Measurements from ENCODE around the gene MSH2.

MSH2 gene

DNA sequence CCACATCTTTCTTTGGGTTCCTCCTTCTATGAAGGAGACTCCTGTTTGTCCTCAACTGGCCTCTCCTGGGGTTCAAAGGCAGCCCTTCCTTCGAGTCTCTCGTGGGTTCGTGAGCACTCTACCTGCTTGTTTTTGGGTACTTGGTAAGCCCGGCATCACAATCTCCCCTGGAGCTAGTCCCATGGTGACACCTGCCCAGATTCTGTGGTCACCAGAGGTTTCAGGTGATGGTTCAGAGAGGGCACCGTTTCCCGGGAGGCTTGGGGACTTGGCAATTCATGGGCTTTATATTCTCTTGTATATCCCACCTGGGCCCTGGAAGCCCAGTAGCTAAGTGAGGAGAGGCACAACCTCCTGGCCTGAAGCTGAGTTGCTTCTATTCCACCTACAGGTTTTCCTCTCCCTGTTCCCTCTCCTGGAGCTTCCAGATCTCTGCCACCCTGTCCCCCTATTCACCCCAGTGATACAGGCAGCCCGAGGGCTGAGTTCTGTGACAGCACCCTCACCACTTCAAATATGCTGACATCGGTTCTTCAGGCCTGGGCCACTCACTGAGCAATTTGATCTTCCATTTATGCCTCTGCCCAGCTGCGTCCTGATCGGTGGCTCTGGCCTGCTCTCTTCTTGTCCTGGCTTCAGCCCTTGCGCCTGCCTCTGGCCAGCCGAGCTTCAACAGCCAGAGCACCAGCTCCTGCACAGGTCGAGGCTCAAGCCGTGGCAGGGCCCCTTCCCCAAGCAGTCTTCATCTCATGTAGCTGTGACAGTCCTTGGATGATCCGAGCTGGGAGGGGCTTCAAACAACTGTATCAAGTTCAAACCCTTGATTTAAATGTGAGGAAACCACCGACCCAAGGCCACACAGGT is 91.5 kb downstream of the MSH2 start:
- no peak for DNase-seq (ENCODE audit: low spot score)
- TF ChIP-seq, protein P1, sequence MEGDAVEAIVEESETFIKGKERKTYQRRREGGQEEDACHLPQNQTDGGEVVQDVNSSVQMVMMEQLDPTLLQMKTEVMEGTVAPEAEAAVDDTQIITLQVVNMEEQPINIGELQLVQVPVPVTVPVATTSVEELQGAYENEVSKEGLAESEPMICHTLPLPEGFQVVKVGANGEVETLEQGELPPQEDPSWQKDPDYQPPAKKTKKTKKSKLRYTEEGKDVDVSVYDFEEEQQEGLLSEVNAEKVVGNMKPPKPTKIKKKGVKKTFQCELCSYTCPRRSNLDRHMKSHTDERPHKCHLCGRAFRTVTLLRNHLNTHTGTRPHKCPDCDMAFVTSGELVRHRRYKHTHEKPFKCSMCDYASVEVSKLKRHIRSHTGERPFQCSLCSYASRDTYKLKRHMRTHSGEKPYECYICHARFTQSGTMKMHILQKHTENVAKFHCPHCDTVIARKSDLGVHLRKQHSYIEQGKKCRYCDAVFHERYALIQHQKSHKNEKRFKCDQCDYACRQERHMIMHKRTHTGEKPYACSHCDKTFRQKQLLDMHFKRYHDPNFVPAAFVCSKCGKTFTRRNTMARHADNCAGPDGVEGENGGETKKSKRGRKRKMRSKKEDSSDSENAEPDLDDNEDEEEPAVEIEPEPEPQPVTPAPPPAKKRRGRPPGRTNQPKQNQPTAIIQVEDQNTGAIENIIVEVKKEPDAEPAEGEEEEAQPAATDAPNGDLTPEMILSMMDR (IDR thresholded peaks at IDR 0.05; ENCODE audit: extremely low read depth, missing control alignments) = no peak

DNA sequence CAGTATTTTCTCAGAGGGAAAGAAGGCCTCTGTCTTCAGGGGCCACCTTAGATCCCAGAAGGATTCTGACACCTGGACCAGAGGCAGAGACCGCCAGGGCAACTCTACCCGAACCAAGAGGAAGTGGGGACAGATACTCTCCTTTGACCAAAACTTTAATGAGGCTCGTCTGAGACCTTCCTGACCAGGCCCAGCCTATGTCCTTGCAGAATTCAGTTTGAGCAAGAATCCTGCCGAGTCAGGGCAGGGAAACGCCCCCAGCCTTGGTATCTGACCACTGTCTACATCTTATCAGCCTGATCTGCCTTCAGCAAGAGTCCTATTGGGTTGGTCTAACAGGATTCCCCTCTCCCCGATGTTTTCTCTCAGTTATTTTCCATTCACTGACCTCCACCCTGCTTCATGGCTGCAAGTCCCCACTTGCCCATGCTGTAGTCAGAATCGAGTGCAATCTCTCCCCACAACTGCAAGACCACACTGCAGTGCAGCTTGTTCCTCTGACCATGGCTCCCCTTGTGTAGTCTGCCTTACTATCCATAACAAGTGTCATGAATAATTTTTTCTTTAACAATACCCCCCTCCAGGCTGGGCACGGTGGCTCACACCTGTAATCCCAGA is 95.0 kb downstream of the MSH2 start:
- TF ChIP-seq, protein P1 (IDR thresholded peaks at IDR 0.05; ENCODE audit: extremely low read depth, missing control alignments) = no peak
- no peak for DNase-seq (ENCODE audit: low spot score)

DNA sequence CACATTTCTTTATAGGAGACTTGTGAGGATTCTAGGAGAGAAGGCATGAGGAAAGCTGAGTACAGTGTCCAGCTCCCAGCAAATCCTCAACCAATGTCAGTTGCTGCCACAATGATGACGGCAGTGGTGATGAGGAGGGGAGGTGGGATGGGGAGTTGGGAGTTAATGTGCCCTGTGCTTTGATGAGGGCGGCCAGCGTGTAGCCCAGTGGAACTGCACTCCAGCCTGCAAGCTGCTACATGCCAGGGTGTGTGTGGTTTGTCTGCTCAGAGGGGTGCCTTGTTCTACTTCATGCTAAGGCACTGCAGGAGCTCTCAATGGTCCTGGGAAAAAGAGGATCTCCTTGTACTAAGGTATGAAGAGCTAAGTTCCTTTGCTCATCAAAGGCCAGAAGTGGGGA is 96.1 kb downstream of the MSH2 start:
- TF ChIP-seq, protein P1 (IDR thresholded peaks at IDR 0.05; ENCODE audit: extremely low read depth, missing control alignments) = no peak
- DNase-seq (ENCODE audit: low spot score) = no peak

DNA sequence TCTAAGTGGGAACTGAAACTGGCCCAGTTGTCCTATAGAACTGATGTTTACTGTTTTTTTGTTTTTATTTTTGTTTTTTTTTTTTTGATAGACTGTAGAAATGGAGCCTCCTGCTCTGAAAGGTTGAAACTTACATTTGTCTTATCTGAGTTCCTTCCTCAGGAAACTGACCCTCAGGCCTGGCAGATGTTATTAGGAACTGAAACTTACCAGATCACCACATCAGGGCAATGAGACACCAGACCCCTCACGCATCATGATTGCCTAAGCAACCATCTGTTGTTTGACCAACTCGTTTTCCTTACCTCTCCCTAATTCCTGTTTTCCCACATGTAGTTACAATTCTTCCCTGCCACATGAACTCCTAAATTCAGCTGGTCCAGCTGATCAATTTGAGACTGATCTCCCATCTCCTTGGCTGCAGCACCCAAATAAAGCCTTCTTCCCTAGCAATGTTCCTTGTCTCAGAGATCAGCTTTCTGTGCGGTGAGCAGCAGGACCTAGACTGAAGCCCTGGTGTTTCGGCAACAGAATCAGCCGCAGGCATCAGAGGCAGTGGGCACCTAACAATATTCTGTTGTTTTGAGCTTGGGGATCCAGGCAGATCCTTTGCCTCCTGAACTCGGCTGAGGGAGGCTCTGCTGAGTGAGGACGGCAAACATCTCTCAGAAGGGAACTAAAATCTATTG is 96.8 kb downstream of the MSH2 start:
- DNase-seq (ENCODE audit: low spot score) = no peak
- TF ChIP-seq, protein P1 (IDR thresholded peaks at IDR 0.05; ENCODE audit: extremely low read depth, missing control alignments) = no peak

DNA sequence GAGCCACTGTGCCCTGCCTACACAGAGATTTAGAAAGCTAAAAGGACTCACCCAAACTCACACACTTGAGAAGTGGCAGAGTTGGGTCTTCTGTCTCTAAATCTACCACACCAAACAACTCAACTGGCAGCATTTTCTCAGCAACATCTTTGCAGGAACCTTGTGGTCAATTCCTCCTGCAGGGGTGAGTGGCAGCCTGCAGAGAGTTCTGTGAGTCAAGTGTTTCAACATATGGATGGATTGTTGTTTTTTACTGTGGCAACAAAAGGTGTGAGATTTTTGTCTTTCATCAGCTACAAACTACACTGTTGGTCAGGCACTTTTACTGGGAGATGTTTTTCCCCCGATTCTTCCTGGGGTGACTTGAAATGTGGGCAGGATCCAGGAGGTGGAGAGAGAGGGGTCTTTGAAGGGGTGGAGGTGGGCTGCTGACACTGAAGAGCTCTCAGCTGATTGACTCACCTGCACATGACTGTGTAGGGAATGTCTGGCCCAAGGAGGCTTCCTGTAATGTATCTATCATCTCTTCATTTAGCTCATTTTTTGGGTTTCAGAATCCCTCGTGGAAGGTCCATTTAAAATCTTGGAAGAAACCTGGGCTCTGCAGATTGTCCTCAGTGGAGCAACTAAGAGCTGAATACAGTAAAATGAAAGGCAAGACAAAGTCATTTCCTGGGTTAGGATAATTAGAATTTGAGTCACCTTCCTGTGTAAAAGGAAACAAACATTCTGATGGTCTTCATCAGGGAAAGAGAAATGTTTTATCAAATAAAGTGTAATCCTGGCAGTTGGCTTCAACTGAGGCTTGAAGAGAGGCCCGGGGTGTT is 98.6 kb downstream of the MSH2 start:
- no peak for DNase-seq (ENCODE audit: low spot score)
- TF ChIP-seq, protein P1 (IDR thresholded peaks at IDR 0.05; ENCODE audit: extremely low read depth, missing control alignments) = no peak

DNA sequence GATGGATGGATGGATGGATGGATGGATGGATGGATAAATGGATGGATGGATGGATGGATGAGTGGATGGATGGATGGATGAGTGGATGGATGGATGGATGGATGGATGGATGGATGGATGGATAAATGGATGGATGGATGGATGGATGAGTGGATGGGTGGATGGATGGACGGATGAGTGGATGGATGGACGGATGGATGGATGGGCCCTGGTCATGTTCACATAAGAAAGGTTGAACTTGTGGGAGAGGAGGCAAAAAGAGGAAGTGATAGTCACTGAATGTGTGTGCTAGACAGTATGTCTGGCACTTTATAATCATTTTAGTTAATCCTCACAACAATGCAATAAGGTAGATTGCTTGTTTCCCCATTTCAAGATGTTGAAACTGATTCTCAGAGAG is 99.5 kb downstream of the MSH2 start:
- peak; percentile 56 for DNase-seq (ENCODE audit: low spot score)

DNA sequence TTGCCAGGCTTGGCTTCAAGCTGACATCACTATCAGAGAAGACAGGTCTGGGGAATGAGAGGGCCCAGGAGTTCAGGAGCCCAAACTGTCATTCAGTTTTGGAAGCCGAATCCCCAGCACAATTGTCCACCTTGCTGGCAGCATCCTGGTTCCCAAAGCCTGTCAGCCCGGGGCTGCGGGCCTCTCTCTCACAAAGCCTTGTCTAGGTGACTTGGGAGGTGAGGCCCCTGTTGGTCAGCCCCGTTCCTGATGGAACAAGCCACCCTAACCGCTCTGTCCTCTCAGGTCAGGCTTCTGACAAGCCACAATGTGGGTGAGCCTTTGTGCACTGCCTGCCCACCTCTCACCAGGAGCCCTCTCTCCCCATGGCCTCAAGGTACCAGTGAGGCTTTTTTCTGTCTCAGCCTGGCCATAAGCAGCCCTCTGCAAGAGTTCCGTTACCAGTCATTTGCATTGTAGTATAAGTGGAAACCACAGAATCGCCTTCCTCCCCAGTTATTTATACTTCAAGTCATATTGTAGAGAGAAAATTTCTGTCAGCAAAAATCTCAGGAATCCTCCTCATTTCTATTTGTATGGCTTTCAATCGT is 100.6 kb downstream of the MSH2 start:
- TF ChIP-seq, protein P1 (IDR thresholded peaks at IDR 0.05; ENCODE audit: extremely low read depth, missing control alignments) = no peak
- no peak for DNase-seq (ENCODE audit: low spot score)
